Renal pelvis (tissue), 4 donors: ENCODE data around the gene ALX4. TPM values are rescaled to one million over a fixed set of nuclear protein-coding genes. Genes with fewer than 3 reads are reported as not detected.

Experiments
- DNase-seq: peaks from one replicate; pipeline ENCODE4 v3.0.0-alpha.2; 2013
- polyA plus RNA-seq, 3 donors: library from polyadenylated mRNA; unstranded; fragments of 120-200 nt; gene quantifications; one replicate each; pipeline ENCODE4 v1.2.1, GENCODE V29; 2013; ENCODE audit not compliant: insufficient read length in 3 of 3

ALX4 gene
- polyA plus RNA-seq, 3 donors = 0.13 to 0.34 (median 0.27) TPM

DNA sequence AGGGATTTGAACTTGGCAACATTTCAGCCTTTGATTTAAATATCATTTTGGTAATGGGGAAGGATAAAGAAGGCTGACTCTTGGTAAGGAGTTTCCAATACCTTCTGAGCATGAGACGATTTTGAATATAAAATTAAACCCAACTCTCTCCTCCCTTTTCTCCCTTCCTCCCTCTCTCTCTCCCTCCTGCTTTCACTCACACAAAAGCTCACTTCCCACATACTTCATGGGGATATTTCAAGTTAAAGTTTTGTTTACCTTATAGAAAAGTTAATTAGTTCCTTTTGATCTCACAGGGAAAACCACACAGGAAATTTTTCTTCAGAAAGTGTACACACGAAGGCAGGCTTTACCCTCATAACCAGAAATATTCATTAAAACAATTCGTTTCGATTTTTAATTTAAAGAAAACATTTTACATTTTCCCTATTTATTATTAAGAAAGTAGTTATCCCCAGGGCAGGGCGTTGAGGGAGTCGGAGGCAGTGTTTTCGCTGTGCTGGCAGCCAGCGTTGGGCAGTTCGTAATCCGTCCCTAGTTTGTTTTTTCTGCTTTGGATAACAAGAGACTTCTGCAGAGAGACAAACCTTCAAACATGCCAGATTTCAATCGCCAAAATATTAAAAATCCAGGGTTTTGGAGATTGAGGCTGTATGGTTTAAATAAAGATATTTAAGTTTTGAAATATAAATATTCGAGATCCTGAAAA is 25.3 kb upstream of the ALX4 start:
- no peak for DNase-seq

GRCh38 chr11:44334356-44335004 is 24.5 kb upstream of the ALX4 start:
- DNase-seq = no peak

GRCh38 chr11:44333271-44334218 is 23.6 kb upstream of the ALX4 start:
- no peak for DNase-seq

GRCh38 chr11:44332665-44333064 is 22.7 kb upstream of the ALX4 start:
- DNase-seq = no peak

- no peak for DNase-seq
Measured at GRCh38 chr11:44329472-44330230, 19.7 kb upstream of the ALX4 start.

- DNase-seq = no peak
Measured at GRCh38 chr11:44328138-44328660, 18.3 kb upstream of the ALX4 start.

DNA sequence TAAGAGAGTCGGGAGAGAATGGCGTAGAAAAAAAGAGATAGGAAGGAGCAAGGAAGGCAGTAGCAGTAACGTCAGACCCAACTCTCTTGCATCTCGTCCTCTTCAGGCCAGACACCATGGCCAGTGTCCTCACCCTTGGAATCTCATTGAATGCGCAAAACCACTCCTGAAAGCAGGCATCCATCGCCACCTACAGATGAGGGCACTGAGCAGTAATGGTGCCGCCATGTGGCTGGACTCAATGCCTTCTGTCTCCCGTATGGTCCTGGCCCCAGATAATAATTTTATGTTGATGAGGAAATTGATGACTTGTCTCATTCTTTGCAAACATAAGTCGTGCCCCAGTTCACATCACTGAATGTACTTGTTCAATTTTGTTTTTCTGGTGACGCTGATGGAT is 17.8 kb upstream of the ALX4 start:
- no peak for DNase-seq

DNA sequence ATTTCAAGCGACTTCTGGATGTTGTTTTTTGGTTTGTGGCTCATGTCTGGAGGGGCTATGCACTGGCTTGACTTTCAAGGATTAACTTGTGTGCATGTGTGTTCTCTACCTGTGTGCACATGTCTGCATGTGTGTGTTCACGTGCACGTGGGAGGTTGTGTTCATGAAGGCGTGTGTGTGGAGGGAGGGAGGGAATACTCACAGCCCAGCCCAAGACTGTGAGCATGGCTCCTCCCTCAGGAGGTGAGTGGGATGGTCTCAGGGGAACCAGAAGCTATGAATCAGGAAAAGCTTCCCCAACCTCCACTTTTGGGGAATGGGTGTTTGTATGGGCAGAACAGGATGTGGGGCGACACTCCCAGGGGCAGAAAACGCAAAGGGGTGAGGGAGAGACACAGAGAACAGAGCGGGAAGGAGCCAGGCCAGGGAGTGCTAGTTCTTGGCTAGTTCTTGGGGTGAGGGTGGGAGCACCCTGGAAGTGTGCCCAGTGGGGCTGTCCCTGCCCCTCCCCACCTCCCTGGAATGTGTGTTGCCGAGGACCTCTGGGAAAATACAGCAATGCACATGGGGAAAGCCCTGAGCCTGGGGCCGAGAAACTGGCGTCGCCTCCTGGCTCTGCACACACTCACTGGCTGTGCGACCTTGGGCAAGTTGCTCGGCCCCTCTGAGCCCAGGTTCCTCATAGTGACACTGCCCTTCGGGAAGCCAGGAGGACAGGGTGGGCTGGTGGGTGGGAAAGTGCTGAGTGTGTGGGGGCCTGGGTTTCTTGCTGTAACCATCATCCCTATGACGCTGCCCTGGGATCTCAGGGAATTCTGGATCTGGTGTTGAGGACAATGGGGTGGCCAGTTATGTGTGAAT is 16.9 kb upstream of the ALX4 start:
- DNase-seq = no peak

- no peak for DNase-seq
Measured at GRCh38 chr11:44325698-44326097, 15.8 kb upstream of the ALX4 start.

GRCh38 chr11:44324749-44325525 is 15.0 kb upstream of the ALX4 start:
- no peak for DNase-seq

GRCh38 chr11:44324222-44324621 is 14.3 kb upstream of the ALX4 start:
- DNase-seq = no peak

- DNase-seq = no peak
Measured at GRCh38 chr11:44322243-44322642, 12.3 kb upstream of the ALX4 start.

DNA sequence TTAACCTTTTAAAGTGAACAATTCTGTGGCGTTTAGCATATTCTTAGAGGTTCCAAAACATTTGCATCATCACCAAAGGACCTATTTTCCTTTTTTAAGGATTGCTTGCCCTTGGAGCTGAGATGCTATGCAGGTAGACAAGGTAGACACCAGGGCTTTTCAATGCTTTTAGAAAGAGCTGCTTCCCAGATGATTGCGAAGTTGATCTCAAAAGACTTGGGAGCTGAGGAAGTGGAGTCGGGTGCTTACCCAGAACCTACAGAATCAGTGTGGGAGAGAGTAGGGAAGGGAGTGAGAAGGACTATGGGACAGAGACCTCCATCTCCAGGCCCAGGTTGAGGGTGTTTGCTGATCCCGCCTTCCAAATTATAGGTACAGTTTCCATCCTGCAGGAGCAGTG is 11.1 kb upstream of the ALX4 start:
- no peak for DNase-seq

DNA sequence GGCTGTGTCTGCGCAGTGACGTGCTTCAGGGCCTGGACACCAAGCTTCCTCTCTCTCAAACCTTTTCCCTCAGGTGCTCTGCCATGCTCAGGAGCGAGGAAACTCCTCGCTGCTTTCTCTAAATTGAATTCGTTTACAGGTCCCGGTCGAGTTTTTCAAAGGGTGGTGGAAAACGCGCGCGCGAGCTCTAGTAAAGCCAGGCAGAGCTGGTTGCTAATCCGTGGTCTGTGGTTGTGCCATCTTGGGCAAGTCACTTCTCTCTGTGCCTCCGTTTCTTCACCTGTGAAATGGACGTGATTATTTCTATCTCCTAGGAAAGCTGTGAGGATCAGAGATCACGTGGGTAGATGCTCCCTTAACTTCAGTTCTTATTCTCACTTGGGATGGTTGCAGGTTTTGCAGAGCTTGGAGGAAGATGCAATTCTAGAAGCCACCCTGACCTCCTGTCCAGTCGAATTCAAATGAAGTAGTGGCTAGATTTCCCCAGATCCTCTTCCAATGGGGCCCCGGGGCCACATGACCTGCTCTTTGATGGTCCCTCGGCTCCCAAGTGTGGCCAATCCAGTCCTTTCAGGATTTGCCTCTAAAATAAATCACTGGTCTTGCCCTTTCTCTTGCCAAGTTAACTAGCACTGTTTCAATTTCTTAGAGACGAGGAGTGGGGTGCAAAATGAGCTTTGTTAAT is 10.5 kb upstream of the ALX4 start:
- no peak for DNase-seq

- no peak for DNase-seq
Measured at GRCh38 chr11:44319552-44320288, 9.8 kb upstream of the ALX4 start.

DNA sequence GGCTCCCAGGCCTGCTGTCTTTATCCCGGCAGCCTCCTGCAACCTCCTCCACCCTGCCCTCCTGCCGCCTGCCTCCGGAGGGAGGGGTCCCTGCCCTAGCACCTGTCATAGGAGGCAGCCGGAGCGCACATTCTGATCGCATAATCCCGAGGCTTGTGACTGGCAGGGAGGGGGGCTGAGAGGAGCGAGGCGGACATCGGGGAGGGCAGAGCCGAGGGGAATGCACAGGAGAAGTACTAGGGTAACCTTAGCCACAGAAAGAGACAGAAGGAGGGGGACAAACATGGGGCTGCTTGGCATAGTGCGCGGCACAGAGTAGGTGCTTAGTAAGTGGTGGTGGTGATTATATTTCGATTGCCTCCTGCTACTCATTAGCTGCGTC is 9.2 kb upstream of the ALX4 start:
- no peak for DNase-seq

DNA sequence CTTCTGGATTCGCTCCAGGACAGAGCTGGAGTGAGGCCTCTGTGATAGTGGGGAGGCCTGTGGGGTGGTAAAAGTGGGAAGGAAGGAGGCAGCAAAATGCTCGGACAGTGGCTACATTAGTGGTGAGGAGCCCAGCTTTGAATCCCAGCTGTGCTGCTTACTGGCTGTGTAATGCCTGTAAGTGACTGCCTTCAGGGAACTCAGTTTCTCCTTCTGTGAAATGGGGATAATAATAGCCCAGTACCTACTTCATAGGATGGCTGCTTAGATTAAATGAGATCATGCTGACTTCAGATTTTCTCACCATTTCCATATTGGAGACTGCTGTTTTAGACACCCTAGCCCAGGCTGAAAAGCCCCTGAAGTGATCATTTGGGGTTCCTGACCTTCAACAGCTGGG is 8.4 kb upstream of the ALX4 start:
- DNase-seq = no peak

GRCh38 chr11:44316659-44317240 is 6.8 kb upstream of the ALX4 start:
- DNase-seq = no peak
